Gastrocnemius medialis (tissue), 4 donors: Measurements from ENCODE around the gene RAP2A.

ENCODE experiments used
- CTCF ChIP-seq, 5 experiments: fragments of 450-650 bp in 3 of 5; fragments of 200-600 bp in 2 of 5; sonication (generic) in 2 of 5; IDR thresholded peaks in 4 of 5; conservative IDR thresholded peaks in 1 of 5; 1 replicate in 4 of 5; 2 replicates in 1 of 5; pipeline ENCODE4 v1.5.1; 2016 to 2019; ENCODE audit warnings: antibody characterized with exemption in 5 of 5, mild to moderate bottlenecking in 3 of 5, moderate library complexity in 3 of 5
- POLR2A ChIP-seq, 2 donors: fragments of 450-650 bp; IDR thresholded peaks; one replicate each; pipeline ENCODE4 v1.6.1; 2017; ENCODE audit warnings: antibody characterized with exemption in 2 of 2, mild to moderate bottlenecking in 2 of 2, moderate library complexity in 2 of 2

GRCh38 chr13:97426695-97427094 is 7.3 kb upstream of the RAP2A start:
- no peak for TF ChIP-seq CTCF (IDR thresholded peaks at IDR 0.05 in 4 of 5, conservative IDR thresholded peaks at IDR 0.05 in 1 of 5)
- TF ChIP-seq POLR2A (IDR thresholded peaks at IDR 0.05): no peak
